Duodenal mucosa (tissue), 2 donors: Measurements from ENCODE around the gene LAMA4.

Experiments
- H3K27ac ChIP-seq: one replicate; pipeline ENCODE4 v1.7.0; 2013; ENCODE audit warnings: low read depth, low read length
- H3K27me3 ChIP-seq, 2 donors: one replicate each; pipeline ENCODE4 v1.7.0; 2013; ENCODE audit warnings: low read length in 2 of 2, control low read depth in 1 of 2; ENCODE audit not compliant: insufficient read depth in 2 of 2, control insufficient read depth in 1 of 2
- H3K36me3 ChIP-seq, 2 donors: one replicate each; pipeline ENCODE4 v1.7.0; 2013; ENCODE audit warnings: low read length in 2 of 2, control low read depth in 1 of 2; ENCODE audit not compliant: insufficient read depth in 2 of 2, control insufficient read depth in 1 of 2
- H3K4me1 ChIP-seq, 2 donors: one replicate each; pipeline ENCODE4 v1.7.0; 2013; ENCODE audit warnings: low read length in 2 of 2, control low read depth in 1 of 2; ENCODE audit not compliant: insufficient read depth in 2 of 2, control insufficient read depth in 1 of 2
- H3K4me3 ChIP-seq, 2 donors: one replicate each; pipeline ENCODE4 v1.7.0; 2013; ENCODE audit warnings: low read length in 2 of 2, low read depth in 1 of 2
- H3K9ac ChIP-seq, 2 donors: one replicate each; pipeline ENCODE4 v1.7.0; 2013; ENCODE audit warnings: low read length in 2 of 2, low read depth in 1 of 2
- H3K9me3 ChIP-seq, 2 donors: one replicate each; pipeline ENCODE4 v1.7.0; 2013; ENCODE audit warnings: low read length in 2 of 2, control low read depth in 1 of 2; ENCODE audit not compliant: control insufficient read depth in 1 of 2

The LAMA4 gene

DNA sequence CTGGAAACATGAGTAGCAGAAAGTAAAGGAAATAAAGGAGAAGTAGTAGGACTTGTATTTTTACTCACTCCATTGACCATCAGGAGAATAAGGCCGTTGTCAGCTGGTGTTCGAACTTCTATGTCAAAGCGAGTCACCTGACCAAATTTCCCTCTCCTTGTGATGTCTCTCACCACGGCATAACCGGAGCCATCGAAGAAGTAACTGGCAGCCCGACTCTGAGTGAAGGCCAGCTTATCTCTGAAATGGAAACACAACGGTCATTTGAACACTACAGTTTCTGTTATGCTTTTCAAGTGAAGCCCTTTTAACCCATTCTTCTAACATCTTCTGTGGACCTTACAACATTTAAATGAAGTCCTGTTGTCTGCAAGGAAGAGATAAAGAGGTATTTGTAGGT is 115.3 kb downstream of the LAMA4 start:
- H3K4me3 ChIP-seq = no peak overlapping the region
- no peaks in the 10 kb centered on the region for H3K27me3 ChIP-seq
- H3K9me3 ChIP-seq = no peaks in the 10 kb centered on the region
- peaks cover 0 to 11% of the 10 kb centered on the region in 2 donors for H3K36me3 ChIP-seq
- H3K9ac ChIP-seq = no peak overlapping the region
- no peak overlapping the region for H3K27ac ChIP-seq
- H3K4me1 ChIP-seq = no peaks in the 10 kb centered on the region

DNA sequence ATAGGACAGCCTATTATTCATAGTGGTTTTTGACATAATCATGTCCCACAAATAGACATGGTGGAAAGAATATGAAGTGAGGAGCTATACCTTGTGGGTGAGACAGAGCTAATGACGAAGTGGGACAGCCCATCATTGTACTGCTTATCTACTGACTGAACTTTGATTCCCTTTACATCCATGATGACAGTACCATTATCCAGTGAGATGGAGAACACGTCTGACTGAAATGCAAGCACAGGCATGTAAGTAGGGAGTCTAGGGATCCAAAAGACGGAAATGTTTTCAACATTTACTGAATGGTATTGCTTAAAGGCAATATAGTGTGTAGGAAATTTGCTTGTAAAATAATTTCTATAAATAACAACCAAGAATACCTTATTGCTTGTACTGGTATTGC is 123.5 kb downstream of the LAMA4 start:
- Histone ChIP-seq H3K9me3 (no peaks in the 10 kb centered on the region), H3K4me1 (no peaks in the 10 kb centered on the region), H3K4me3 (no peak overlapping the region), H3K27ac (no peak overlapping the region), H3K36me3 (no peaks in the 10 kb centered on the region), H3K9ac (no peak overlapping the region), H3K27me3 (no peaks in the 10 kb centered on the region)

DNA sequence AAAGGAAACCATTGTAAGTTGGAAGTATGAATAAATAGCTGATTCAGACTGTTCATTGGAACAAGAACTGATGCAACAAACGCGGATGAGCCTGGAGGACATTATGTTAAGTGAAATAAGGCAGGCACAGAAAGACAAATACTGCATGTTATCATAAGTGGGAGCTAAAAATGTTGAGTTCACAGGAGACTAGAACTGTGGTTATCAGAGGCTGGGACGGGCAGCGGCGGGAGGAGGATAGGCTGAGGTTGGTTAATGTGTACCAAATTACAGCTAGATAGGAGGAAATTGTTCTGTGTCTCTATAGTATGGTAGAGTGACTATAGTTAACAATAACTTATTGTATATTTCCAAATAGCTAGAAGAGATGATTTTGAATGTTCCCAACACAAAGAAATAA is 126.2 kb downstream of the LAMA4 start:
- Histone ChIP-seq H3K4me3 (no peak overlapping the region), H3K27ac (no peak overlapping the region), H3K9me3 (no peaks in the 10 kb centered on the region), H3K36me3 (no peaks in the 10 kb centered on the region), H3K4me1 (no peaks in the 10 kb centered on the region), H3K9ac (no peak overlapping the region), H3K27me3 (no peaks in the 10 kb centered on the region)

GRCh38 chr6:112123982-112124381 is 130.4 kb downstream of the LAMA4 start:
- H3K36me3 ChIP-seq = no peaks in the 10 kb centered on the region
- no peak overlapping the region for H3K27ac ChIP-seq
- no peak overlapping the region for H3K9ac ChIP-seq
- no peaks in the 10 kb centered on the region for H3K27me3 ChIP-seq
- H3K9me3 ChIP-seq = no peaks in the 10 kb centered on the region
- no peak overlapping the region for H3K4me3 ChIP-seq
- H3K4me1 ChIP-seq = no peaks in the 10 kb centered on the region

DNA sequence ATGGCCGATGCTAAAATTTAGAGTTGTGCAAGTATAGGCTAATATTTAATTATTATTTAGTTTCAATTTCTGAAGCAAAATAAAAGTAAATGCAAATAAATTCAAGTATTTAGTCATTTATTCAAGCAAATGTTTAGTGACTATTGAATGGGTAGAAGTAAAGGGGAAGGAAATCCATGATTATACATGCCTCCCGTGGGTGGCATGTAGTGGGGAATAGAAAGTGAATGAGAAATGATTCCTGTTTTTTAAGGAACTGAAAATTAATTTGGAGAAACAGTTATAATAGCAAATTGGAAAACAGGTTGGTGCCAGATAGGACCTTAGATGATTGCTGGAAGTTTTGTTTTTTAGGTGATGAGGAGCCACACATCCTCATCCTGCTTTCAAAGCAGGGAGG is 131.6 kb downstream of the LAMA4 start:
- Histone ChIP-seq H3K36me3 (no peaks in the 10 kb centered on the region), H3K27ac (no peak overlapping the region), H3K27me3 (no peaks in the 10 kb centered on the region), H3K9me3 (no peaks in the 10 kb centered on the region), H3K4me3 (no peak overlapping the region), H3K9ac (no peak overlapping the region), H3K4me1 (no peaks in the 10 kb centered on the region)

DNA sequence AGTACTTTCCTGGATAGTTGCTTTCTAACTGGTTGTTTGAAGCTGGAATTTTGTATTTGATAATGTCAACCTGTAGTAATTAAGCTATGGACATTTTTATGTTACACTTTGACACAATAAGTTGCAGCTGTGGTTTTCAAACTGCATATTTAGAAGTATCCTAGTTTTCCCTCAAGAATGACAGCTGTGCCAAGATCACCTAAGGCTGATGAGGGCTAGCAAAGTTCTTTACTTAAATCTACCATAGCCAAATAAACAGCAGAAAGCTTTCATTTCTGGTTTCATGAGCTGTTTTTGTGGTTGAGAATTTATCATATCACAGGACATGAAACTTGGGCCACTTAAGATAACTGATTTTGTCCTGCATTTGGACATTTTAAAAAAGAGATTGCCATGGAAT is 136.3 kb downstream of the LAMA4 start:
- peaks cover 0 to 9% of the 10 kb centered on the region in 2 donors for H3K36me3 ChIP-seq
- no peak overlapping the region for H3K27ac ChIP-seq

GRCh38 chr6:112117554-112117953 is 136.8 kb downstream of the LAMA4 start:
- H3K4me1 ChIP-seq = no peaks in the 10 kb centered on the region
- H3K4me3 ChIP-seq = no peak overlapping the region
- H3K36me3 ChIP-seq = peaks cover 0 to 9% of the 10 kb centered on the region in 2 donors
- H3K9ac ChIP-seq = no peak overlapping the region
- no peak overlapping the region for H3K27ac ChIP-seq
- no peaks in the 10 kb centered on the region for H3K27me3 ChIP-seq
- no peaks in the 10 kb centered on the region for H3K9me3 ChIP-seq

More for the DNA sequence above, 136.3 kb downstream of the LAMA4 start:
- no peak overlapping the region for H3K9ac ChIP-seq
- H3K4me3 ChIP-seq = no peak overlapping the region
- H3K9me3 ChIP-seq = no peaks in the 10 kb centered on the region
- no peaks in the 10 kb centered on the region for H3K4me1 ChIP-seq
- H3K27me3 ChIP-seq = no peaks in the 10 kb centered on the region

DNA sequence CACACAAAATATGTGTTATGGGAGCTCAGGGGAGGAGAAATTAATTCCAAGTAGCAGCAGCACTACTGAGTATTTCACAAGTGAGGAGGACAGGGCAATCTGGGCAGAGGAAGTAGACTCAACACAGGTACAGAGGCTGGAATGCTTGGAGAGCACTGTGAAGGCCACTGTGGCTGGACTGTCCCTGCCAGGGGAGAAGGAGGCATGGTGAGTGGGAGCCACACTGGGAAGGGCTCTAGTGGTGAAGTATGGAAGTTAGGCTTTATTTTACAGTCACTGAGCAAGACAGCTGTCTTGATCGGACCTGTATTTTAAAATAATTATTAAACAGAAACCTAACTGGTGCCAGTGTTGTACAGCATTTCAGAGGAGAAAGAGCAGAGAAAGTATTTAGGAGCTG is 138.1 kb downstream of the LAMA4 start:
- Histone ChIP-seq H3K4me3 (no peak overlapping the region), H3K9ac (no peak overlapping the region), H3K4me1 (no peaks in the 10 kb centered on the region), H3K27ac (no peak overlapping the region), H3K9me3 (no peaks in the 10 kb centered on the region), H3K27me3 (no peaks in the 10 kb centered on the region), H3K36me3 (peaks cover 0 to 9% of the 10 kb centered on the region in 2 donors)

DNA sequence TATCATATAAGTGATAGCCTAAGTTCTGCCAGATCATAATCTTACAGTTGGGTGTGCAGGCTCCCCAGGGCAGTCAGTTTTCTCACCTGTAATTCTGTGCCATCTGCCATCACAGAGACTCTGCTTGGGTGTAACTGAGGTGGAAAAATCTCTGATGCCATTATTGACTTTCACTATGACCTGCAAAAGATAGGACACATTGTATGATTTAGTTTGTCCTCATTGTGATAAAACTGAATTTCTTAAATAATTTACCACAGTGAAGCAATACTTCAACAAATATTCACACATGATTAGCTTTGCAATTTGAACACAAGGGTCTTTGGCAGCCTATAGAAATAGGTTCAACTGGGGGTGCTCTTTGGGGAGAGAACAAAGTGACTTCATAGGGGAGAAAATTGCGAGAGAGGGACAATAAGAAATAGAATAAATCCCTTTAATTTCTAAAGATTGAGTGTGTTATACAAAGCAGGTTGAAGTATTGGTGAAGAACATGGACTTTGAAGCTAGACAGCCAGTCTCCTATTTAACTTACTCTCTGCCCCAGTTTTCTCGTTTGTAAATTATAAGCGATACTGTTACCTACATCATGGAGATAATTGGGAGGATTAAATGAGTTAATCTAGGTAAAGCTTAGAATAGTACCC is 139.7 kb downstream of the LAMA4 start:
- H3K36me3 ChIP-seq = peaks cover 0 to 9% of the 10 kb centered on the region in 2 donors
- no peaks in the 10 kb centered on the region for H3K27me3 ChIP-seq

DNA sequence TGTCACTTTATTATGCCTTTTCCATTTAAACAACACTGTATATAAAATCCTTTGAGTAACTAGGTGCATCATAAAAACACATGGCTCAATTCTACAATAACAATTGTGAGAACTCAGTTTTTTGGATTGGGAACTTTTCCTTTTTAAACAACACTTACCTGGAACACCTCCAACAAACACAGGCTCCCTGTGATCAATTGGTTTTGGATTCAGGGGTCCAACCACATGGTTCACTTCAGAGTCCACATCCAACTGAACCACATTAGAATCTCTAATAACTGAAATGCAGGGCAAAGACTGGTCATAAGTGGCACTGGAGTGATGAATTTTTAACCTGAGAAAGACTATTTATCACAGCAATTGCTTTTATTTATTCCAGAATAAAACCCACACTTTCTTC is 140.4 kb downstream of the LAMA4 start:
- Histone ChIP-seq H3K36me3 (peaks cover 0 to 9% of the 10 kb centered on the region in 2 donors), H3K4me1 (no peaks in the 10 kb centered on the region), H3K9ac (no peak overlapping the region), H3K27me3 (no peaks in the 10 kb centered on the region), H3K9me3 (no peaks in the 10 kb centered on the region), H3K27ac (no peak overlapping the region), H3K4me3 (no peak overlapping the region)

More for the DNA sequence above, 139.7 kb downstream of the LAMA4 start:
- Histone ChIP-seq H3K9me3 (no peaks in the 10 kb centered on the region), H3K9ac (no peak overlapping the region), H3K27ac (no peak overlapping the region), H3K4me1 (no peaks in the 10 kb centered on the region), H3K4me3 (no peak overlapping the region)

DNA sequence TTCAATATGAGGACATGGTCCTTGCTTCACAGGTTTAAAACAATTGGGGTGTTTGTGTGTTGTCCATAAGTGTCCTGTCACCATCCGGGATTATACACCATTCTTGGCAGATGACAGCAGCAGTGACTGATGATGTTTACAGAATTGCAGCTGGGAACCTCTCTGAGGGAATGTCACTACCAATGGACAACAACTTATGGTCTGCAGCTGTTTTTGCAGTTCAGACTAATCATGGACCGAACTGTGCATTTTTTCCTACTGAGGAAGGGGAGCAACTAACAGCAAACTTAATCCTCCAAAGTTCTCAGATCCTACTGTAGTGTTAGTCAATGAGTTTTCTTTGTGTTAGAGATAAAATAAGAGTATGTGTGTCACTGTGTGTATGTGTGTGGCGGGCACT is 140.9 kb downstream of the LAMA4 start:
- Histone ChIP-seq H3K9ac (no peak overlapping the region), H3K9me3 (no peaks in the 10 kb centered on the region), H3K27me3 (no peaks in the 10 kb centered on the region), H3K36me3 (peaks cover 0 to 9% of the 10 kb centered on the region in 2 donors), H3K4me3 (no peak overlapping the region), H3K4me1 (no peaks in the 10 kb centered on the region), H3K27ac (no peak overlapping the region)
